Activated T-cell treated with anti-CD3 and anti-CD28 coated beads for 48 hours (primary cell): ENCODE data around the gene SLFN12L.
"Not testable (repeated sequence)": the region's sequence is repeated elsewhere in the genome, so short reads cannot be mapped to it uniquely, and the experiment has no call there.

Experiments
- DNase-seq: peaks from one replicate; pipeline ENCODE4 v3.0.0-alpha.2; 2020; ENCODE audit warnings: low read depth

The SLFN12L gene

GRCh38 chr17:35542990-35543389 is 5.5 kb upstream of the SLFN12L start:
- no peak for DNase-seq

DNA sequence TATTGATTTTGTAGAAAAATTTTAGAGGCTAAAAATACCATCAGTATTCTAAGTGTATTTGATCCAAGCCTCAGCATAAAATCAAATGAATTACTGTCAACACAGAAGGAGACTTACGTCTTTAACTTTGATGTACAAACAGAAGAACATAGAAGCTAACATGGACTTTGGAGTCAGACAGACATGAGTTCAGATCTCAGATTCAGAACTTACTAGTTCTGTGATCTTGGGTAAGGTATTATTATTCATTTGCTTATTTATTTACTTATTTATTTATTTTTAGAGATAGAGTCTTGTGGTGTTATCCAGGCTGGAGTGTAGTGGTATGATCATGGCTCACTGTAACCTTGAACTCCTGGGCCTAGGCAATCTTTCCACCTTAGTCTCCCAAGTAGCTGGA is 4.0 kb upstream of the SLFN12L start:
- no peak for DNase-seq

- DNase-seq, result no peak
Measured at GRCh38 chr17:35540589-35541404, 3.3 kb upstream of the SLFN12L start.

GRCh38 chr17:35539659-35540026 is 2.2 kb upstream of the SLFN12L start:
- no peak for DNase-seq

GRCh38 chr17:35536664-35537171 is 760 bp downstream of the SLFN12L start:
- DNase-seq, result no peak

GRCh38 chr17:35535406-35535805 is 2.1 kb downstream of the SLFN12L start:
- DNase-seq, result not testable (repeated sequence)

- DNase-seq, result no peak
Measured at GRCh38 chr17:35534576-35535093, 2.8 kb downstream of the SLFN12L start.

DNA sequence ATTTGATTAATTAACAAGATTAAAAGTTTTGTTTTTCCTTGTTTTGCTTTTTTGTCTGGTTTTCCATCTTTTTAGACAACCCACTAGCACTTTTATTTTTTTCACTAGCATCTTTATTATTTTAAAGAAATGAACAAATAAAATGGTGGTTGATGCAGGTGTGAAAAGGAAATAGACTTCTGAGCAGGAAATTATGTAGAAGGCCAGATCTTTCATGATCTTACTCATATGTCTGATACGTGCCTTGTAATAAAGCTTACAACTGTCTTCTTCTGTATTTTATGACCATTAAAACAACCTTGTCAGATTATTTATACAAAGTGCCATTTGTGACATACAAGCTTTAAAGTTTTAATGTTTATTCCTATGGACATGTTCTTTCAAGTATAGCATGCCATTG is 6.3 kb downstream of the SLFN12L start:
- no peak for DNase-seq

GRCh38 chr17:35529866-35530265 is 7.6 kb downstream of the SLFN12L start:
- no peak for DNase-seq

- DNase-seq, result not testable (repeated sequence)
Measured at GRCh38 chr17:35529326-35529725, 8.2 kb downstream of the SLFN12L start.

- no peak for DNase-seq
Measured at GRCh38 chr17:35523296-35523695, 14.2 kb downstream of the SLFN12L start.

DNA sequence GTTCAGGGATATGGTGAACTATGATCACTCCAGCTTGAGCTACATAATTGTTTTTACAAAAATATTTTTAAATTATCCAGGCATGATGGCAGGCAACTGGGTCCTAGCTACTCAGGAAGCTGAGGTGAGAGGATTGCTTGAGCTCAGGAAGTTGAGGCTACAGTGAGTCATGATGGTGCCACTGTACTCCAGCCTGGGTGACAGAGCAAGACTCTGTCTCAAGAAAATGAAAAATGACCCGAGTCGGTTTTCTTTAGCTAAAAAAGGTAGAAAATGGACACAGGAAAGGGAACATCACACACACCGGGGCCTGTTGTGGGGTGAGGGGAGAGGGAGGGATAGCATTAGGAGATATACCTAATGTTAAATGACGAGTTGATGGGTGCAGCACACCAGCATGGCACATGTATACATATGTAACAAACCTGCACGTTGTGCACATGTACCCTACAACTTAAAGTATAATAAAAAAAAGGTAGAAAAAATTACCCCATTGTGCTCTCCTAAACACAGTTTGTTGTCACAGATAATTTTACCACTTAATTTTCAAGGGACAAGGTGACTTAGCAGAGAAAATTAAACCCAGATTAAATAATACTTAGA is 15.7 kb downstream of the SLFN12L start:
- DNase-seq, result not testable (repeated sequence)

GRCh38 chr17:35521150-35521549 is 16.3 kb downstream of the SLFN12L start:
- no peak for DNase-seq

DNA sequence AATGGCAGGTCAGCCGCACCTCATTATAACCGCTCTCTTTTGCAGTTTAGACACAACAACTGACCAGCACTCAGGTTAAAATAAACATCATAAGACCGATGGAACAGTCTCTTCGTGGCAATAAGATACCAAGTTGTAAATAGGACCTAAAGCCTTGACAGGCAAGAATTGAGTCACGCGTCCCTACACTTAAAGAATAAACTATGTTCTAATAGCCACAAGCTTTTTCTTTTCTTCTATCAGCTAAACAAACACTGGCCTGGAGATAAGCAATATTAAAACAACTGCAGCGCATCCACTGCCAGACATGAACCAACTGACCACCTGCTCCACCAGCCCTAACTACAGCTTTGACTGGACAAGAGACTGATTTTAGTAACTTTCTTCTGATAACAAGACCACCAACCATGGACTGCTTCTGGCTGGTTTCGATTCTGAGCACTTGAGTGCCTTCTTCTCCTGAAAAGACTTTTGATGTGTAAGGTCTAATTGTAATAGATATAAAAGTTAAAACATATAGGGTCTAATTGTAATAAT is 17.5 kb downstream of the SLFN12L start:
- DNase-seq, result no peak

- no peak for DNase-seq
Measured at GRCh38 chr17:35519439-35519838, 18.0 kb downstream of the SLFN12L start.

DNA sequence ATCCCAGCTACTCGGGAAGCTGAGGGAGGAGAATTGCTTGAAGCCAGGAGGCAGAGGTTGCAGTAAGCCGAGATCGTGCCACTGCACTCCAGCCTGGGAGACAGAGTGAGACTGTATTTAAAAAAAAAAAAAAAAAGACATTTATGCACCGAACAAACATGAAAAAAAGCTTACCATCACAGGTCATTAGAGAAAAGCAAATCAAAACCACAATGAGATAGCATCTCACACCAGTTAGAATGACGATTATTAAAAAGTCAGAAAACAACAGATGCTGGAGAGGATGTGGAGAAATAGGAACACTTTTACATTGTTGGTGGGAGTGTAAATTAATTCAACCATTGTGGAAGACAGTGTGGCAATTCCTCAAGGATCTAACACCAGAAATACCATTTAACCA is 19.0 kb downstream of the SLFN12L start:
- not testable (repeated sequence) for DNase-seq

GRCh38 chr17:35515027-35515426 is 22.5 kb downstream of the SLFN12L start:
- DNase-seq, result no peak

DNA sequence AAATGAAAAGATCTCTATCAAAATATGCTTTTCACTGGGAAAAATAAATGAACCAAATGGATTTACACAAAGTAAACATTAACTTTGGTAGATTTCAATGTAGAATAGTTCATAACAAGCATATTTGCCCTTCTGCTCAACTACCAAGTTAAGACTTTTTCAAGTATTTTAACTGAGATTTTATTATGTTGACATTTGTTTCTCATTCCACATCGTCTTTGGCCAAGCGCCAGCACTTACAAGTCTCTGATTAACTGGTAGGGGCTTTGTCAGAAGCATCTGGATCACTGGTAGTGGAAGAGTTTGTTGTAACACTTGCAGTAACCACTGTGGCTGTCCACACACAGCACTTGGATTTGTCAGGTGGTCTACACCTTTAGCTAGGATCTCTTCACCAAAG is 22.9 kb downstream of the SLFN12L start:
- DNase-seq, result no peak

GRCh38 chr17:35510052-35510451 is 27.4 kb downstream of the SLFN12L start:
- DNase-seq, result no peak

- DNase-seq, result not testable (repeated sequence)
Measured at GRCh38 chr17:35507714-35508113, 29.8 kb downstream of the SLFN12L start.

DNA sequence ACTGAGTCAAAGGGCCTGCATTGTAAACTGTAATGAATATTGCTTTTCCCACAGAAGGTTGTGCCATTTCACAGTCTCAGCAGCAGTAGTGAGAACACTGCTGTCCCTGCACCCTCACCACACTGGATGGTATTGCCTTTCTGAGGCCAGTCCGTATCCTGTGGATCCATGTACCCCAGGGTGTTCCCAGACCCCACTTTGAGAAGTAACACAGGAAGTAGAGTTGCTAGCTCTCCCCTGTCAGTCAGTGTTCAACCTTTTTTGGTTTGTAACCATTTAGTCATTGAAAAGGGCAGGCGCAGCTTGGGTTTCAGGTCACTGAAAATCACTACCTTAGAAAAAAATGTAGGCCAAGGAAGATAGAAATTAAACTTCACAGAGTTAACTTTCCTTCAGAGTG is 37.9 kb downstream of the SLFN12L start:
- DNase-seq, result no peak

- no peak for DNase-seq
Measured at GRCh38 chr17:35498448-35499178, 38.9 kb downstream of the SLFN12L start.
